PC-9 (cell line): ENCODE results near the gene KLHL10. TPM values are rescaled to one million over a fixed set of nuclear protein-coding genes. Genes with fewer than 3 reads are reported as not detected.

Experiments
- BruUV-seq: library from RNA; stranded (reverse); fragments of 400-500 nt; replicated peaks from 2 replicates; lab custom pipeline; 2021; lab: Mats Ljungman, UMichigan
- CTCF ChIA-PET: fragments of 300-600 bp; sonication (Branson Sonifier 250); formaldehyde crosslinking; loops from one replicate; lab custom pipeline; 2022; ENCODE audit warnings: antibody characterized with exemption; lab: Charles Lee
- POLR2A ChIA-PET: fragments of 300-600 bp; sonication (Branson Sonifier 250); formaldehyde crosslinking; loops from one replicate; lab custom pipeline; 2022; ENCODE audit warnings: antibody characterized with exemption; ENCODE audit not compliant: unreplicated experiment; lab: Charles Lee
- DNase-seq, 2 experiments: peaks; one replicate each; pipeline versions ENCODE4 v3.0.0 to v3.0.0-alpha.2; 2015 to 2022; ENCODE audit warnings: mixed read lengths in 1 of 2
- H2AFZ ChIP-seq: fragments of 200-600 bp; sonication (generic); 2 replicates; pipeline ENCODE4 v1.8.1; 2017; ENCODE audit warnings: antibody characterized with exemption
- H3F3A ChIP-seq: fragments of 200-600 bp; sonication (generic); 2 replicates; pipeline ENCODE4 v1.8.1; 2017; ENCODE audit warnings: antibody characterized with exemption, mild to moderate bottlenecking, low read depth; ENCODE audit not compliant: insufficient read depth
- H3K27ac ChIP-seq: fragments of 200-600 bp; sonication (generic); 2 replicates; pipeline ENCODE4 v1.6.1; 2016; ENCODE audit warnings: mixed run types
- H3K27me3 ChIP-seq: fragments of 200-600 bp; sonication (generic); 2 replicates; pipeline ENCODE4 v1.6.1; 2016; ENCODE audit warnings: low read depth, mixed run types; ENCODE audit not compliant: insufficient read depth
- H3K36me3 ChIP-seq: fragments of 200-600 bp; sonication (generic); 2 replicates; pipeline ENCODE4 v1.6.1; 2016; ENCODE audit warnings: low read depth, mixed run types
- H3K4me1 ChIP-seq: fragments of 200-600 bp; sonication (generic); replicated peaks from 2 replicates; pipeline ENCODE4 v1.6.1; 2016; ENCODE audit warnings: mixed run types; ENCODE audit not compliant: insufficient read depth
- H3K4me2 ChIP-seq: fragments of 200-600 bp; sonication (generic); 2 replicates; pipeline ENCODE4 v1.6.1; 2017; ENCODE audit warnings: mixed run types
- H3K4me3 ChIP-seq: fragments of 200-600 bp; sonication (generic); 2 replicates; pipeline ENCODE4 v1.6.1; 2016; ENCODE audit warnings: mixed run types
- H3K79me2 ChIP-seq: fragments of 200-600 bp; sonication (generic); 2 replicates; pipeline ENCODE4 v1.6.1; 2017; ENCODE audit warnings: low read depth, mixed run types
- H3K9me2 ChIP-seq: fragments of 200-600 bp; sonication (generic); 2 replicates; pipeline ENCODE4 v1.8.1; 2017; ENCODE audit warnings: mild to moderate bottlenecking; ENCODE audit not compliant: insufficient read depth
- H3K9me3 ChIP-seq: fragments of 200-600 bp; sonication (generic); 2 replicates; pipeline ENCODE4 v1.8.1; 2016; ENCODE audit warnings: low read depth; ENCODE audit not compliant: insufficient read depth
- H4K20me1 ChIP-seq: fragments of 200-600 bp; sonication (generic); 2 replicates; pipeline ENCODE4 v1.8.1; 2017; ENCODE audit not compliant: insufficient read depth
- EZH2 ChIP-seq: fragments of 200-600 bp; sonication (generic); IDR thresholded peaks from 2 replicates; pipeline ENCODE4 v1.8.0; 2017; ENCODE audit warnings: antibody characterized with exemption, low read depth
- intact Hi-C: fragments of 100-400 bp; cut with micrococcal nuclease; formaldehyde crosslinking; loops from one replicate; pipeline ENCODE4 v1.10.0; 2022; ENCODE audit not compliant: unreplicated experiment
- total RNA-seq: library from RNA; stranded (reverse); gene quantifications from 2 replicates; pipeline ENCODE4 v1.2.3, GENCODE V29; 2021
- TF ChIP-seq, protein P1 (sequence below): fragments of 200-600 bp; sonication (generic); conservative IDR thresholded peaks from 2 replicates; pipeline ENCODE4 v1.6.1; 2017; ENCODE audit warnings: mixed run types, antibody characterized with exemption, mild to moderate bottlenecking, moderate library complexity

Gene KLHL10
- total RNA-seq, 1 experiment from 2014 or later: not detected

DNA sequence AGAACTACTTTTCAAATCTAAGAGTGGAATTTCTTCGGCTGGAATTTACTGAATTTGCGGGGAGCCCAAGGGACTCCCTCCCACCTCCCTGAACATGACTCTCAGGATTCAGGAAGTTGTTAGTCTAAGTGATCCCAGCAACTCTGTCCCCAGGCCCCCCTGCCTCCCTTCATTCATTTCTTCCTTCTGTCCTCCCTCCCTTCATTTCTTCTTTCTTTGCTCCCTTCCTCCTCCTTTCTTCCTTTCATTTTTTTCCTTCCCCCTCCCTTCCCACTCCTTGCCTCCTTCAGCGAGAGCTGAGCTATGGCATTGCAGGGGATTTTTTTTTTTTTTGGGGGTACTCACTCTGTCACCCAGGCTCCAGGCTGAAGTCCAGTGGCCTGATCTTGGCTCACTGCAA lies 40.2 kb upstream of the KLHL10 start:
- no peak for DNase-seq
- Histone ChIP-seq H3K36me3 (no peaks in the 10 kb centered on the region), H3K4me1 (peaks cover 42% of the 10 kb centered on the region), H4K20me1 (no peaks in the 10 kb centered on the region), H3K4me3 (no peak overlapping the region), H3K9me2 (no peaks in the 10 kb centered on the region), H3K27me3 (no peaks in the 10 kb centered on the region), H3K4me2 (no peak overlapping the region), H3K27ac (no peak overlapping the region), H3F3A (peaks cover 41% of the 10 kb centered on the region), H2AFZ (no peak overlapping the region), H3K9me3 (no peaks in the 10 kb centered on the region), H3K79me2 (no peaks in the 10 kb centered on the region)
- intact Hi-C loops: no loop called here
- ChIA-PET POLR2A (no interaction called here), CTCF (interaction anchor here (0.7 kb wide), 1 partner anchor 57 kb away, joined by 6 read pairs; no protein-coding TSS in a partner anchor)
- BruUV-seq: no TSS peak
- TF ChIP-seq, protein P1, sequence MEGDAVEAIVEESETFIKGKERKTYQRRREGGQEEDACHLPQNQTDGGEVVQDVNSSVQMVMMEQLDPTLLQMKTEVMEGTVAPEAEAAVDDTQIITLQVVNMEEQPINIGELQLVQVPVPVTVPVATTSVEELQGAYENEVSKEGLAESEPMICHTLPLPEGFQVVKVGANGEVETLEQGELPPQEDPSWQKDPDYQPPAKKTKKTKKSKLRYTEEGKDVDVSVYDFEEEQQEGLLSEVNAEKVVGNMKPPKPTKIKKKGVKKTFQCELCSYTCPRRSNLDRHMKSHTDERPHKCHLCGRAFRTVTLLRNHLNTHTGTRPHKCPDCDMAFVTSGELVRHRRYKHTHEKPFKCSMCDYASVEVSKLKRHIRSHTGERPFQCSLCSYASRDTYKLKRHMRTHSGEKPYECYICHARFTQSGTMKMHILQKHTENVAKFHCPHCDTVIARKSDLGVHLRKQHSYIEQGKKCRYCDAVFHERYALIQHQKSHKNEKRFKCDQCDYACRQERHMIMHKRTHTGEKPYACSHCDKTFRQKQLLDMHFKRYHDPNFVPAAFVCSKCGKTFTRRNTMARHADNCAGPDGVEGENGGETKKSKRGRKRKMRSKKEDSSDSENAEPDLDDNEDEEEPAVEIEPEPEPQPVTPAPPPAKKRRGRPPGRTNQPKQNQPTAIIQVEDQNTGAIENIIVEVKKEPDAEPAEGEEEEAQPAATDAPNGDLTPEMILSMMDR: no peak
- no peak for TF ChIP-seq EZH2

DNA sequence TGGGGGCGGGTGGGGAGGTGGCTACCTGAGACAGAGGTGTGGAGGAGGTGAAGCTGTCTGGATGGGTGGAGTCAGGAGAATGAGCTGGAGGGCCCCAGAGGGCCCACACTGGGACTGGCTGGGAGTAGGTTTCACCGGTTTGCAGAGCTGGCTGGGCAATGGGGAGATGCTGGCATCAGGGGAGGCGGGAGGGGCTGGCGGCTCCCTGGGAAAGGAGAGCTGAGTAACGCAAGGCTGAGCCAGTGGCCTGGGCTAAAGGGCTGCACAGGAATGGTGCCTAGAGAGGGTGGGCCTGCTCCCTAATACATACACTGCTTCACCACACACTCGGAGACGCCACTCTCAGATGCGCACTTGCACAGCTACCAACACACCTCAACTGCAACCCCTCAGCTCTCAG lies 38.3 kb upstream of the KLHL10 start:
- Histone ChIP-seq H3K4me1 (peaks cover 25% of the 10 kb centered on the region), H3K9me2 (no peaks in the 10 kb centered on the region), H3K36me3 (no peaks in the 10 kb centered on the region), H3K4me3 (no peak overlapping the region), H4K20me1 (no peaks in the 10 kb centered on the region), H3K4me2 (0 out of 2 replicates have a peak overlapping the region, but pooled peaks have one; percentile 71), H3K9me3 (no peaks in the 10 kb centered on the region), H3K27ac (no peak overlapping the region; the same call in 1 of the 2 replicates), H3F3A (peaks cover 27% of the 10 kb centered on the region; the same call in 1 of the 2 replicates), H2AFZ (no peak overlapping the region), H3K27me3 (no peaks in the 10 kb centered on the region), H3K79me2 (no peaks in the 10 kb centered on the region)
- DNase-seq: peak in 1 of 2 experiments; percentile 61
- intact Hi-C loops: no loop called here
- TF ChIP-seq, protein P1: no peak
- TF ChIP-seq EZH2: no peak
- ChIA-PET POLR2A (interaction anchor here (3.0 kb wide), 1 partner anchor 14 kb away, joined by 81 read pairs; the partner anchor contains the start of gene JUP), CTCF (interaction anchor here (0.6 to 1.2 kb wide), 2 partner anchors 14 to 60 kb away, joined by 5 to 9 read pairs; no protein-coding TSS in a partner anchor)
- BruUV-seq: no TSS peak

DNA sequence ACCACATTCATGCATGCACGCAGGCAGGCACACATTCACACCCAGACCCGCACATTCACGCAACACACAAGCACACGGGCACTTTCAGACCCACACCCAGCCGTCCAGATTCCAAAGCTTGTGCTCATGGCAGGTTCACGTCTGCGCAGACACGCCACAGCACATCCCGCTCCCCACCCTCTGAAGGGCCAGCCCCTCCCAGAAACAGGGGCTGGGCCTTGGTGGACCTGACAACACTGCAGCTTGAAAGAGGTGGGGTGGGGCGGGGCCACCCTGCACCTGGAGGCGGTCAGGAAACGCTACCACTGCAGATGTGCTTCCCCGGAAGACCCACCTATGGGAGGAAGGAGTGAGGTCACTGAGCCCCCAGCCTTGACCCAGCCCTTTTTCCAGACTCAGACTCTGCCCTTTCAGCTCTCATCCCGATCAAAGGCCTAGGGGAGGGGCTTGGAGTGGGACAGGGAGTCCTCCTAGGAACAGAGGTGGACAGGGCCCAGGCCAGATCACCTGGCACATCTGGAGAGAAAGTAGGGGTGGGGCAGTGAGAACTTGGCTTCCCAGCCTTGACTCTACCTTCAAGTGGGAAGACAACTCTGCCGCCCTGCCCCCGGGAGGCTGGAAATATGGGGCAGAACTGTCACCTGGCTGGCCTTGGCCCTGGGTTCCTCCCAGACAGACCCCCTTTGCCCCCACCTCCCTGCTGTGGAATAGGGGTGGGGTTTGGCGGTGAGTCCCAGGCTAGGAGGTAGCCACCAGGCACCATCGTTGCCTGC lies 36.8 kb upstream of the KLHL10 start:
- ChIA-PET CTCF (interaction anchor here (0.6 to 1.4 kb wide), 6 partner anchors 9 to 159 kb away, joined by 3 to 29 read pairs (median 6); partner anchors contain the start of gene JUP), POLR2A (interaction anchor here (0.5 to 3.0 kb wide), 10 partner anchors 16 to 957 kb away, joined by 3 to 81 read pairs (median 7); partner anchors contain the start of genes JUP and PLEKHH3)
- no peak for TF ChIP-seq EZH2
- TF ChIP-seq, protein P1: no peak
- Histone ChIP-seq H3K4me1 (peaks cover 24% of the 10 kb centered on the region), H3K27me3 (no peaks in the 10 kb centered on the region), H3K79me2 (no peaks in the 10 kb centered on the region), H3K36me3 (no peaks in the 10 kb centered on the region), H3K9me2 (no peaks in the 10 kb centered on the region), H3K27ac (peak overlapping the region; percentile 86), H3K4me2 (peak overlapping the region; percentile 71), H3K9me3 (no peaks in the 10 kb centered on the region), H3K4me3 (peak overlapping the region; percentile 35; the same call in 1 of the 2 replicates), H3F3A (peaks cover 27% of the 10 kb centered on the region; the same call in 1 of the 2 replicates), H2AFZ (no peak overlapping the region), H4K20me1 (no peaks in the 10 kb centered on the region)
- no TSS peak for BruUV-seq
- intact Hi-C loops: loop anchor here (1.0 to 5.0 kb wide), 5 partner anchors 7 to 113 kb away; partner anchors contain the start of gene EIF1
- DNase-seq: peak; percentile 92
